ENCODE measurements around the gene PIEZO2.
"Not testable (repeated sequence)": the region's sequence is repeated elsewhere in the genome, so short reads cannot be mapped to it uniquely, and the experiment has no call there.

PIEZO2 gene

GRCh38 chr18:11150271-11150615 is 874 bp upstream of the PIEZO2 start:
- no peak for DNase-seq (ENCODE audit: low spot score)
- no peak for FAIRE-seq

- DNase-seq (ENCODE audit: low spot score), result no peak
- FAIRE-seq, result no peak
Measured at GRCh38 chr18:11148680-11149440, 509 bp downstream of the PIEZO2 start.

GRCh38 chr18:11147962-11148679 is 1.2 kb downstream of the PIEZO2 start:
- no peak for FAIRE-seq
- DNase-seq (ENCODE audit: low spot score), result no peak

GRCh38 chr18:11147371-11147951 is 1.9 kb downstream of the PIEZO2 start:
- DNase-seq (ENCODE audit: low spot score) (no peak), FAIRE-seq (no peak)

- FAIRE-seq, result no peak
- DNase-seq (ENCODE audit: low spot score), result no peak
Measured at GRCh38 chr18:11146947-11147345, 2.4 kb downstream of the PIEZO2 start.

DNA sequence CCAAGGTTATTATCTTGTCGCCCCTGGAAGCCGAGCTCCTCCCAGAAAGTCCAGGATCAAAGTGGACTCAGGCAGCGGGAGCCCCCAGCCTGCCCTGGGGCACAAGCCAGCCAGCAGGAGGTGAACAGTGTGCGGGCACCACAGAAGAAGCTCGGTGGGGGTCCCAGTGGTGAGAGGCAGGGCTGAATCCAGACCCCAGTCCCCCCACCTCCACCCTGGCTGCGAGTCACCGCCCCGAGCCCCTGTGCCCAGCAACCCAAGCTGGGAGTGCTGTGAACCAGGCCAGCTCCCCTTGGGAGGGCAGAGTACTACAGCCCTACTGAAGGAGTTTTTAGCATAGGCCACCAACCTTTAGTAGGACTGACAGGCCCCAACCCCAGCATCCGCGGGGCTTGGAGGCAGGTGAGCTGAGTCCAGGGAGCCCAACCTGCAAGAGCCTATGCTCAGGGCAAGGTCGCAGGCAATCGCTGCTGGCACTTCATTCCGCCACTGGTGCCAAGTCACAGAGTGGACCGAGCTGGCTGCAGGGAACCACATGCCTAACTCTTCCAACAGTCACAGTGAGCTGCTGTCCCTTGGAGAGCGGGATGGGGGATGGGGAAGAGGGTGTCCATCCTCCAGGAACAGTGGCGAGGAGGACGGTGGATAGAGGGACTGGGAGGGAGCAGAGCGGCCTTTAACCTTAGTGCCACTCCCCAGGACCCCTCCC is 3.0 kb downstream of the PIEZO2 start:
- no peak for DNase-seq (ENCODE audit: low spot score)
- FAIRE-seq, result no peak

- no peak for FAIRE-seq
Measured at GRCh38 chr18:11145413-11146191, 3.8 kb downstream of the PIEZO2 start.

GRCh38 chr18:11137400-11137799 is 12.0 kb downstream of the PIEZO2 start:
- DNase-seq (ENCODE audit: low spot score) (no peak), FAIRE-seq (no peak)

More at GRCh38 chr18:11145413-11146191, 3.8 kb downstream of the PIEZO2 start:
- no peak for DNase-seq (ENCODE audit: low spot score)

DNA sequence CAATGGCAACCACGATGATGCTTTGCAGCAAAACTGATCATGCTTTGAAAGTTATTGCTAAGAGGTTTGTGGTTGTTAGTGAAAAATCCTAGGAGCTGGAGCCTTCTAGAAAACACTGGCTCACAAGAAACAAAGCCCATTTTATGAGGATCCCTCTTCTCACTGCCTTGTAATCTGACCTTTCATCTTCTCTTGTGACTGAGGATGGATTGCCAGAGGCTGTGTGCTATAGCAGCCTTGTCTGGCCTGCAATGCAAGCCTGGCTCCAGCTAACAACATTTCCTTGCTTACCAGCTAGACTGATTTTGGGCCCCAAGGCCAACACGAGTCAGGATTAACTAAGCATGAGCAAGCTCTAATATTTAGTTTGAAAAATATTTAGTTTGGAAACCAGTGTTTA is 13.1 kb downstream of the PIEZO2 start:
- no peak for DNase-seq (ENCODE audit: low spot score)
- no peak for FAIRE-seq

DNA sequence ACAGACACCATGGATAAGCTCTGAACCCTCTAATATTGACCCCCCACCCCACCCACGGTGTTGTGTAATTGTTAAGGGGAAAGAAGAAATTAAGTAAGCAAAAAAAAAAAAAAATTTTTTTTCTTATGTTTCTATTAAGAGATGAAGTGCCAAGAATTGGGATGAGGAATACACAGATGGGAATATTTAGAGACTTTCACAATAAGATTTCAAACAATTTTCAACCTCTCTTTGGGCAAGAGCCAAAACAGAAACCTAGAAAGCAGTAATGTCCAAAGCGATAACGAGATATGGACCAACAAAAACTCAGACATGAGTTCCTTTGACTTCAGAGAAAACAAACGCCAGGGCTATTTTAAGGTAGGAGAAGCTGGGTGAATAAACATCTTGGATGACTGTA is 14.4 kb downstream of the PIEZO2 start:
- DNase-seq (ENCODE audit: low spot score) (no peak), FAIRE-seq (no peak)

GRCh38 chr18:11129059-11129458 is 20.3 kb downstream of the PIEZO2 start:
- not testable (repeated sequence) for FAIRE-seq

GRCh38 chr18:11125492-11126315 is 23.7 kb downstream of the PIEZO2 start:
- DNase-seq (ENCODE audit: low spot score) (no peak), FAIRE-seq (no peak)

More at GRCh38 chr18:11129059-11129458, 20.3 kb downstream of the PIEZO2 start:
- DNase-seq (ENCODE audit: low spot score), result not testable (repeated sequence)

DNA sequence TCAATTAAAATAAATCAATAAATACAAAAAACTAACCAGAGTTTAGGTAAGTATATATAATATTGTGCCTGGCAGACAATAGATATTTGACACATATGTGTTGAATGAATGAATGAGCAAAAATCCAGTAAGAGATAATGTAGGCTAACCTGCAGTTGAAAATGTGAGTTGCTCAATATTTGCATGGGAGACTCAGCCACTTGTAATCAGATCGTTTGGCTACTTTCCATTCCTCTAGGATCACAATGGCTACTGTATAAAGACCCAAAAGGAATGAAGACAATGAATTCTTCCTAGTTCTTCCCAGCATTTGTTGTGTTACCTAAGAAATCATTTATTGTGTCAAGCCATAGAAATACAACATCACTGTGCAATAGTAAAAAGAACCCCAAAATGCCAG is 25.3 kb downstream of the PIEZO2 start:
- no peak for DNase-seq (ENCODE audit: low spot score)
- FAIRE-seq, result no peak

DNA sequence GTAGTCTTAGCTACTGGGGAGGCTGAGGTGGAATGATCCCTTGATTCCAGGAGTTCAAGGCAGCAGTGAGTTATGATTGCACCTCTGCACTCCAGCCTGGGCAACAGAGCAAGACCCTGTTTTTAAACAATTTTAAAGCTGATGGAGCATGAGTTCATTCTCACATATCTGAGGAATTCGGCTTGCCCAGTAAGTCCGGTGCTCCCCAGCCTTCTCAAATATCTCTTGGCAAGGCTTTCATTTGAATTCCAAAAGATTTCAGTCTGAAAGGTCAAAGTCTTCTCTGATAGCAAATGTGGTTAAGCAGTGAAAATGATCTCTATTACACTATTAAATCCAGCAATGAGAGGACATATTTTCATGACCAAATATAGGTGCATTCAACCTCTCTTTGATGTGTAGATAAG is 27.9 kb downstream of the PIEZO2 start:
- no peak for FAIRE-seq
- DNase-seq (ENCODE audit: low spot score), result no peak

- FAIRE-seq, result no peak
- no peak for DNase-seq (ENCODE audit: low spot score)
Measured at GRCh38 chr18:11119959-11120587, 29.3 kb downstream of the PIEZO2 start.

DNA sequence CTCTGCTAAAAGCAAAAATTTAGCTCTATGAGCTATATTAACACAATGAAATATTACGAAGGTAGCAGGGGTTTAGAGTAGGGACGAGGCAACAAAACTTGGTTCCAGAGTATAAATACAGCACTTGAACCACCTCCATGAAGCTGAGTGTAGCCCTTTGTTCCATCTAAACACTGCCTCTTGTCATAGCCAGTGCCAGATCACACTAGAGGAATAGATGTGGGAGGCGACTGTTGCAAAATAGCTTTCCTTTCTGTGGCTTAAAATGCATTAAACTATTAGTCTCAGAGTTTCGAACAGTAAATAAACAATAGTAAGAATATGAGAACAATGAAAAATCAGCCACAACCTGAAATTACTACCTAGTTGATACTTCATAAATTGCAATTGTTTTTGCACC is 29.8 kb downstream of the PIEZO2 start:
- DNase-seq (ENCODE audit: low spot score) (no peak), FAIRE-seq (no peak)

DNA sequence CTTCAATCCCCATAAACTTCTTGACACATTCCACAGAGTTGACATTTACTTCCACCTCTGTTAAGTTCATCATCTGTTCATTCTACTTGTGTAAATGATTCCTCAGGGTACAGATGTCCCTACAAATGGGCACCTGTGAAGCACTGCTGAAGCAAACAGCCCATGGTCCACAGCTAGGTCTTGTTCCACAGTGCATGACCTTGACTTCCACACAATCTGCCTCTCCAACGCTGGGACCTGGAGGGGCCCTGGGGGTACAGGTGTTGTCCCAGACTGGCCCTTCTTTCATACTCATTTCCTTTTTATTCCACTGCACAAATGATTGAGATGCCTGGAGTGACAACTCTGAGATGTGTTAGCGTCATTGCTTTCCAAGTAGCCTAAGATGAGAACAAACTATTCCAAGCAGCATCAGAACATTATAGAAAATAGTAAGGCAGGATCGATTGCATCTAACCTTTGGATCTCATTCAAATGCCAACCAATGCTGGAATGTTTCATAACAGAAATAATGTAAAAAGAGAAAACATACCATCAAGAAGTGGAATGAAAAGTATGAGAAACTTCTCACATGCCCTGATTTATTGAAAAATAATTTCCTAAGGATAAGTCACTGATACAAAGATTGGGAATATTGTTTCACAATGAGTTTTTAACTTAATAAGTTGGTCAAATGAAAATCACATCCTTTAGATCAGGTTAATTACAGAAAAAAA is 31.2 kb downstream of the PIEZO2 start:
- FAIRE-seq (no peak), DNase-seq (ENCODE audit: low spot score) (no peak)

DNA sequence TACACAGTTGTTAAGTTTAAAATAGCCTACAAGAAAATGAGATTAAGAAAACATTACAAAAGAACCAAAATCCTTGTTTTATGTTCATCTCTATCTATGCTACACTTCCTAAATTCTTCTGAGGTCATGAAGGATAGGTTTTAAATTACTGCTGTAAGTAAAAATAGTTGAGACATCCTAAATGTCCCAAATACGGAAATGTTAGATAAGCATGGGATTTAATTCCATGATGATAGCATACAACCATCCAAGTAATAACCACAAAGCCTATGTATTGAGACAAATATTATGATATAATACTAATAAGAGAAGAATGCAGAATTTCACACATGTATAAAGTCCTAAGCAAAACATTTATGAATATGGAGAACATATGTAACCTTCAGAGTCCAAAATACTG is 34.1 kb downstream of the PIEZO2 start:
- FAIRE-seq (no peak), DNase-seq (ENCODE audit: low spot score) (no peak)

DNA sequence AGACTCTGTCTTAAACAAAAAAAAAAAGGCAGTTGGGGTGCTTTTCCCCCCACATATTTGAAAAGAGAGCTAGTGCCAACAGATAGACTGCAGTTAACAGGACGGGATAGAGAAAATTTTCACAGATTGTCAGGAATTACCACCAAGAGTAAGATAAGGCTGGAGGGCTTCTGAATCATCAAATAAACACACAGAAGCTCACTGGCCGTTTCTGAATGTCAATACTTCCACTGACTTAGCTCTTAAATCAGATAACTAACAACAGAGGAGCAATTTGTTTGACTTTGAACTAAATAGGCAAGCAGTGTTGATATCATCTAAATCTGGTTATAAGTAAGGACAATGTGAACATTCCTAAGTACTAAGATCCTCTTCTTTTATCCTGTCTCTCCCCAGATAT is 34.7 kb downstream of the PIEZO2 start:
- no peak for FAIRE-seq
- no peak for DNase-seq (ENCODE audit: low spot score)
